Stimulated activated CD8-positive, alpha-beta memory T cell treated with anti-CD3 and anti-CD28 coated beads, Interleukin-7, amount 100 ng/mL, for 48 hours (primary cell): ENCODE data around the gene PRPSAP1.
A peak's percentile ranks its signal among the peaks of the same experiment; 100 is the strongest.

Source experiments
- DNase-seq, 2 donors: peaks; one replicate each; pipeline ENCODE4 v3.0.0-alpha.2; 2020; ENCODE audit warnings: low read depth in 1 of 2; ENCODE audit errors: extremely low read depth in 1 of 2

The PRPSAP1 gene, protein sequence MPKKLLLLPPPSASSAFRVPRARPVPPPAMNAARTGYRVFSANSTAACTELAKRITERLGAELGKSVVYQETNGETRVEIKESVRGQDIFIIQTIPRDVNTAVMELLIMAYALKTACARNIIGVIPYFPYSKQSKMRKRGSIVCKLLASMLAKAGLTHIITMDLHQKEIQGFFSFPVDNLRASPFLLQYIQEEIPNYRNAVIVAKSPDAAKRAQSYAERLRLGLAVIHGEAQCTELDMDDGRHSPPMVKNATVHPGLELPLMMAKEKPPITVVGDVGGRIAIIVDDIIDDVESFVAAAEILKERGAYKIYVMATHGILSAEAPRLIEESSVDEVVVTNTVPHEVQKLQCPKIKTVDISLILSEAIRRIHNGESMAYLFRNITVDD

DNA sequence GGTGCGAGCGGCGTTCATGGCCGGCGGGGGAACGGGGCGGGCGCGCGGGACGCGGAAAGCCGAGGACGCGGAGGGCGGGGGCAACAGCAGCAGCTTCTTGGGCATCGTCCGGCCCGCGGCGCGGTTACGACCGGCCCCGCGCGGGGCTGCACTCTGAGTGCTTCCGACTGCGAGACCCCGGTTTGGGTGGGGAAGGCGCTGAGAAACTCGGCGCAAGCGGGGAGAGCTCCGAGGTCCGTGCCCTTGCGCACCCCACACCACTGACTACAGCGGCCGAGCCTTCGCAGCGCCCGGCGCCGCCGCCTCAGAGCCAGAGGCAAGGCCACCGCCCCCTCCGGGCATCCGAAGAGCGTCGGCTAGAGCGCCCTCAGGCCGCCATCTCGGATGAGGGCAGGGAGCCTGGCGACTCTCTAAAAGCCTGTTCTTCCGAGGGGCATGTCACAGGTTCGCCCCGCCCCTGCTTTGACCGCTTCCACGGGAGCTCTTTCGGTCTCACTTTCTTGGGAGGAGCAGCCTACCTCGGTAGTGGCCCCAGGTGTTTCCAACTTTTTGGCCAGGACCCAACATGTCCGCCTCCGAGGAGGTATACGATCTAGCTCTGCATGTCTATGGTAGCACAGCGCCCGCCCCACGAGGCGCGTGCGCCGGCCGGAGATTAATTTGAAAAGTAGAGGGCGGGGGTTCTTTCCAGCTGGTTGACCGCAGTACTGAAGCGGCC lies at the start of gene PRPSAP1:
Gene PRPSAP1 (minus strand): TSS at position 318 of the 718 bp plus-strand sequence. CDS start 213 bp downstream, at position 105.
- peak; percentile 66 to 70 for DNase-seq

DNA sequence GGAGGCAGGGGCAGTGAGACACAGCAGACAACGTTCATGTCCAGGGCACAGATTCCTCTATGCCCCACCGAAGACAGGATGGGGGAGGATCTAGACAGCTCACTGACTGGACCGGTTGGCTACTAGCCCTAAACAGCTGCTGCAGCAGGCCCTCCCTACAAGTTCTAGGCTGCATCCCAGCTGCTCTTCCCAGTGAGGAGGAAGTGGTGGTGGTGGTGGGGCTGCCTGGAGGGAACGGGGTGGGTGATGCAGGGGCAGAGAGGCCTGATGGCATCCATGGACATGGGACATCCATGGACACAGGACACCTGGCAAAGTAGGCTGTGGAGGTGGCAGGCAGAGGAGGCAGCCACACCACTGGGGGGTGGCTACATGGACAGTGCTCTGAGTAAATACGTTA lies 49.0 kb upstream of the PRPSAP1 start:
- DNase-seq = no peak

DNA sequence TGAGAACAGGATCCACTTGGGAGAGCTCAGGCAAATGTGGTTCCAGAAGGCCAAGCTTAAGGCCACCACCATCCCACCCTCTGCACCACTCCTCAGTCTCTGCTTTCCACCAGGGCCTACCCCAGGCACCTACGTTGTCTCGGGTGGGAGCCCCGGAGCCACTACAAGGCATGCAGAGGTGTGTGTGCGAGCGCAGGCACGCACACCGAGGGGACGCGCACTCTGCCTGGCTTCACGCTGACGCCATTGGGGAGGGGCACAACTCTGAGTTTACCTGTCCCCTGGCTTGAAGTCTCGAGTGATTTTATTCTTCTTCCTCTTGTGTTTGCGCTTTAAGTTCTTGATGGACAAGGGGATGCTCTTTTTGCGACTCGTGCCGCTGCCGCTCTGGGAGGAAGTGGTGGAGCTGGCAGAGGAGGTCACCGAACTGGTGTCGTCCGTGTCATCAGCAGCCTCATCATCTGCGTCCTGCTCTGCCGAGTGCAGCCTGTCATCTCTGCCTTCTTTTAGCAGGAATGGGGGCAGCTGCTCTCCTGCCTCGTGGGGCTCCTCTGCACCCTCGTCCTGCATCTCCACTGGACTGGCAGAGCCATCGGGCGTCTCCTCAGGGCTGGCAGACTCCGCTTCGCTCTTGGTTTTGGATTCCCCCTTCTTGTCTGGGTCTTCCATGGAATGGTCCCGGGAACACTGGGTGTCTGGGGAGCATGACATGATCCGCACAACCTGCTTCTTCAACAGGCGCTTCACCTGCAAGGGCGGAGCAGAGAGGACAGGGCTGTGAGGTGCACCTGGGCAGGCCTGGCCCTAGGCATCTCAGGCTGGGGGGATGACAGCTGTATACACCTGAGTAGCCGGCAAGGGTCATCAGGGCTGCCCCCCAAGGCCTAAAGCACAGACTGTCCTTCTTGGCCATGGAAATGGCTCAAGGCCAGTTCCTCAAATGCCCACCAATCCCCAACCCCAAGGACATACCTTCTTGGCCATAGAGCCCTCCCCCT lies 45.8 kb upstream of the PRPSAP1 start:
- DNase-seq = no peak

DNA sequence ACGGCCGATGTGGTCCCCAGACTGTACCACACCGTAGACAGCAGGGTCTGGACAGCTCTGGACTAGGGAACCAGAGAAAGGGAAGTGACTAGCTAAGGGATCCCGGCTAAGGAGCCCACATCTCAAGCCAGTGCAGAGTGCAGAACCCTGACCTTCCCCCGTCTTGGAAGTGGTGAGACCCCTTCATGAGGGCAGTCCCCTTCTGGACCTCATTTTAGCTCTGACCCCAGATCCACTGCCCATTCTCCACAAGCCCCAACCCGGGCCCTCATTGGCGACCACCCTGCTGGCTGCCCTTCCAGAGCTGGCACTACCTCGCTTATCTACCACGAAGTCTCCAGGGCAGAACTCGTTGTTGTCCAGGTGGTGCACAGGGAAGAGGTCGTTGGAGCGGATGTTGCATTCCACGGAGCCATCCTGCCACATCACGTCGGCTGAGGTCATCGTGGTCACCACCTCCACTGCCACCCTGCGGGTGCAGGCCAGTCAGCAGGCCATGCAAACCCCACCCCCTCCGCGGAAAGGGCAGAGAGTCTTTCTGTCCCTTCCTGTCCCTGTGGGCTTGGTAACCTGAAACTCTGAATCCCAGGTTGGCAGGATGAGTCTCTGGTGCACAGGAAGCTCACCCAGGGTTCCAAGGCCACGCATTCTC lies 44.9 kb upstream of the PRPSAP1 start:
- DNase-seq = no peak

DNA sequence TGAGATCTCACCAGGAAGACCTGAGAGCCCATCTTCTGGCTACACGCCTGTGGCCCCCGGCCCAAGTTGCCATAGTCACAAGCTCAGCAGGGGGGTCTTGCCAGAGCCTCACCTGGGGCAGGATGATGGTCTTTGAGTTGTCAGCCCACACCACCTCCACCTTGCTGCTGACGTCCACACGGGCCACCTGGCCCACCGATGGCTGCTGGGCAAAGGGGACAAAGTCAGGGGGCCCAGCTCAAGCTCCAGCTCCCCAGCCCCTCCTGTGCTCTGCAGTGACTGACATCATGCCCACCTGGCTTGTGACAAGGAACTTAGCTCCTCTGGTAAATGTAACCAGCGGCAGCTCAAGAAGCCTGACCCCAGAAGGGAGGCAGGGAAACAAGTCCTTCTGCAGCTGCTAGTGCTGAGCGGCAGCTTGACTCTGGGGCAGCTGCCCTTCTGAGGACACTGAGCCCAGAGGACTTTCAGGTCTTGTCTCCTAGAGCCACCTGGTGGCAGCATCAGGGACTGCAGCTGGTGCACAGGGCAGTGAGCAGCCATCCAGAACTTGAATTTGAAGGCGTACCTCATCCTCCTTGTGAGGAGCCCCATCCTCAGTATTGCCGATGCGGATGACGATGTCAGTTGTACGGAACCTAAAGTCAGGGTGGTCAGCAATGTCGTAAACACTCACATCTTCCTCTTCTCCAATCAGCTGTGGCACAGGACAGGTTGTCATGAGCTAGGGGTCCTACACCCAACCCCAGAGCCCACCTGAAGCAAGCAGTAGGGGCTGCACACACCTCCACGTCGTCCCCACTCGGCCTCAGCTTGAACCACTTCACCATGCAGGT lies 44.2 kb upstream of the PRPSAP1 start:
- DNase-seq = peak; percentile 52 to 75

DNA sequence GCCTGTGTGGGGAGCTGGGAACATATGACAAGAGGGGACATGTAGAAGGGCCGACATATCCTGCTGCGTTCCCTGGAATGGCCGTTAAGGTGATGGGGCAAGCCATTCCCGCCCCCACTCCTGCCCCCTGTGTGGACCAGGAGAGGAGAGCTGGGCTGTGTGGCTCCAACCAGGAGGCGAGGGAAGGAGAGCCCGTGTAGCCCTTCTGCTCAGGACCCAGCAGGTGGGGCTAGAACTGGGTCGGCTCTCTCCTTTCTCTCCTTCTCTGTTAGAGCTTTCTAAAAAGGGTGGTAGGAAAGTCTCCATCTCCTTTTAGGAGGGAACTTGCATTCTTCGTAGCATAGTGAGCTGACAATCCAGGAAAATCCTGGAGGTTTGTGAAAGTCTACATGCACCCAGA lies 43.5 kb upstream of the PRPSAP1 start:
- no peak for DNase-seq

DNA sequence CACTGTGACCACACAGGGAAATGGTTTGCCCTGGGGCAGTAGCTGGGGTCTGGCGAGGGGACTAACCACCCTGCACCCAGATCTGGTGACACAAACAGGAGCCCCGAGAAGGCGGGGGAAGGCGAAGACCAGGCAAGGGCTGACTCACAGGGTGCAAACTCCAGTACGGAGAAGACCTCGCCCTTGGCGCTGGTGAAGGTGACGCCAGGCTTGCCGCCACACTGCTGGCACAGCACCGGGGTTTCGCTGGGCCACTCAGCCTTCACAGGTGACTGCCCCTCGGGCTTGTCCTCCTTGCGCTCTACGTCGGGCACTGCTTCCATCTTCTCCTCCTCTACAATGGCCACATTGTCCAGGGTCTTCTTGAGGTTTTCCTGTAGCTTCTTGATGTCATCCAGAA lies 42.3 kb upstream of the PRPSAP1 start:
- no peak for DNase-seq

DNA sequence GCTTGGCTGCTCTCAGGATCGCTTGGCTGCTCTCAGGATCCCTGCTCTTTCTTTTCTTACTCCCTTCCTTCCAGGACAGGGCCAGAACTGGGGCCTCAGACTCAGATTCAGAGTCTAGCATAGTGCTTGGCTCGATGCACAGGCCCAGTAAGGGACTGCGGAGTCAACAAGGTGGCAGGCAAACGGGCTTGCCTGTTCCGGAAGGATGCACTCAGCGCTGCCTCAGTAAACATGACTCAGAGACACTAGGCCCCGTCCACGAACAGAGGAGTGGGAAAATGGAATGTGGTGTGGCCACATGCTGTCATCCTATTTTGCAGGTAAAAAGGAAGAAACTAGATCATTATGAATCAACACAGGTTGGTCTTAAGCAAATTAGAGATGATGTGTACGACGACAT lies 40.5 kb upstream of the PRPSAP1 start:
- DNase-seq = no peak

DNA sequence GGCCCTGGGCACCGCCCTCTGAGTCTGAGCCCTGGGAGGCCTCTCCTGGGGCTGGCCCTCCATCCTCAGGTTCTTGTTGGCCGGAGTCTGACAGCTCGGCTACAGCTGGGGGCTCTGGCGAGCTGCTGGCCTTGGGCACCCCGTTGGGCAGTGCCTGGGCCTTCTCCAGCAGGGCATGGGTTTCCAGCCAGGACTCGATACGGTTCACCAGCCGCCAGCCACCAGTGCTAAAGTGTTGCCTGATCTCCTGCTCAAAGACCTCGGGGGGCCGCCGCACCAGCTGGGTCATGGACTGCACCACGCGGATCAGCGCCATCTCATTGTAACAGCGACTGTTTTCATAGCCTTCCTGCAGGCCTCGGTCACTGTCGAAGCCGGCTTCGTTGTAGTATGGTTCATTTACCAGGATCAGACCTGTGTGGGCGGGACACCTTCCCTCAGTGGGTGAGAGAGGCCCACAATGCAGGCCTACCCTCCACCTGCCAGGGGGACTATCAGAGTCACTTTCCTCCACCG lies 37.5 kb upstream of the PRPSAP1 start:
- no peak for DNase-seq

DNA sequence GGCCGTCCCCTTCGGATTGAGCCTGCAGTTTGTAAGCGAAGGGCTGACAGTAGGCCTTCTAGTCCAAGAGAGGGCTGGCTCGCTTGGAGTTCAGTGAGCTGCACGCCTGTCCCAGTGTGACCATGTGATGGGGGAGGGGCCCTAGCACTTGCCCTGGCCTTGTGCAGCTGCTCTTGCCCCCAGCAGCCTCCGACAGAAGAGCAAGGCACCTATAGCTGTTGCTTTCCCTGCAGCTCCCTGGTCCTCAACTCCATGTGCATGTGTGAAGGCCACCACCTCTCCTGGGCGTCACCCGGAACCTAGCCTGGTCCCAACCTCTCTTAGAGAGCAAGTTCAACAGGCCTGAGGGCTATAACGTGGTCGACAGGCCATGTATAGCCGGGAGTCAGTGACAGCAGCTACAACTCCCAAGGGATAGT lies 36.3 kb upstream of the PRPSAP1 start:
- DNase-seq = no peak

DNA sequence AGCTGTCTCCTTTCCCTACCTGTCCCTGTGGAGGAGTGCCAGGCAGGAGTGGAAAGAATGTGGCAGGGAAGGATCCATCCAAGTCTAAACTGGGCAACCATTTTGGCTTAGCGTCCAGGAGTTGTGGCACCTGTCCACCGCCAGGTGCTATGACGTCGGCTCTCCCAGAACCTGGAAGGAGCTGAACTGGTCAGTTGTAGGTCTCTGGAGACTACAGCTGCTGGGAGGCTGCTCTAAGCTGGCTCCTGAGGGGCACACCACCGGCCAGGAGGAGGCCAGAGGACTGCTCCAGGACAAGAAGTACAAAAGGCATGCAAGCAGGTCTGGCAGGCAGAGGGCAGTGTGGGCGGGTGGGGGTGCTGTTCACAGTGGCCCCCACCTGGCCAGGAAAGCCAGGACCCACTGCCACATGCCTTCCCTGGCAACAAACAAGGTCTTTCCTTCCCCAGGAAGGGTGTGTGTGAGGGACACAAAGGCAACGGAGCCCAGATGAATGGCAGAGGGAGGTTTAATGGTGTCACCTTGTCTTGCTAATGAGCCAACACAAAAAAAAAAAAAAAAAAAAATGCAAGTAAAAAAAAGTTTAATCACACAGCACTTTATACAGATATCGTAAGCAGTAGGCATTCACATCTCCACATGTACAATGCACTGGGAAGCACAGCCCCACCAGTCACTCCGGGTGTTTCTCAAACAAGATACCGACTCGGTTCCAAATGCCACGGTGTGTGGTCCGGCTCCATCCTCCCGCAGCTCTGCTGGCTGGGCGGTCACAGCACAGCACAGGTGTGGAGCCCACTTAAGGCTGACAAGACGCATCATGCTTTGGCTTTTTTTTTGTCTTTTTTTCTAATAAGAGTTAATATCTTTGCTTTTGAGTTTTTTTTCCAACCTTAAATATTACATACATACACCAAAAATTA lies 35.5 kb upstream of the PRPSAP1 start:
- no peak for DNase-seq

DNA sequence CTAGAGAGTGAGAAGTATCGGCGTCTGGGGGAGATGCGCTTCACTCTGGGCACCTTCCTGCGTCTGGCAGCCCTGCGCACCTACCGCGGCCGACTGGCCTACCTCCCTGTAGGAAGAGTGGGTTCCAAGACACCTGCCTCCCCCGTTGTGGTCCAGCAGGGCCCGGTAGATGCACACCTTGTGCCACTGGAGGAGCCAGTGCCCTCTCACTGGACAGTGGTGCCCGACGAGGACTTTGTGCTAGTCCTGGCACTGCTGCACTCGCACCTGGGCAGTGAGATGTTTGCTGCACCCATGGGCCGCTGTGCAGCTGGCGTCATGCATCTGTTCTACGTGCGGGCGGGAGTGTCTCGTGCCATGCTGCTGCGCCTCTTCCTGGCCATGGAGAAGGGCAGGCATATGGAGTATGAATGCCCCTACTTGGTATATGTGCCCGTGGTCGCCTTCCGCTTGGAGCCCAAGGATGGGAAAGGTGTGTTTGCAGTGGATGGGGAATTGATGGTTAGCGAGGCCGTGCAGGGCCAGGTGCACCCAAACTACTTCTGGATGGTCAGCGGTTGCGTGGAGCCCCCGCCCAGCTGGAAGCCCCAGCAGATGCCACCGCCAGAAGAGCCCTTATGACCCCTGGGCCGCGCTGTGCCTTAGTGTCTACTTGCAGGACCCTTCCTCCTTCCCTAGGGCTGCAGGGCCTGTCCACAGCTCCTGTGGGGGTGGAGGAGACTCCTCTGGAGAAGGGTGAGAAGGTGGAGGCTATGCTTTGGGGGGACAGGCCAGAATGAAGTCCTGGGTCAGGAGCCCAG lies 33.5 kb upstream of the PRPSAP1 start:
- no peak for DNase-seq

DNA sequence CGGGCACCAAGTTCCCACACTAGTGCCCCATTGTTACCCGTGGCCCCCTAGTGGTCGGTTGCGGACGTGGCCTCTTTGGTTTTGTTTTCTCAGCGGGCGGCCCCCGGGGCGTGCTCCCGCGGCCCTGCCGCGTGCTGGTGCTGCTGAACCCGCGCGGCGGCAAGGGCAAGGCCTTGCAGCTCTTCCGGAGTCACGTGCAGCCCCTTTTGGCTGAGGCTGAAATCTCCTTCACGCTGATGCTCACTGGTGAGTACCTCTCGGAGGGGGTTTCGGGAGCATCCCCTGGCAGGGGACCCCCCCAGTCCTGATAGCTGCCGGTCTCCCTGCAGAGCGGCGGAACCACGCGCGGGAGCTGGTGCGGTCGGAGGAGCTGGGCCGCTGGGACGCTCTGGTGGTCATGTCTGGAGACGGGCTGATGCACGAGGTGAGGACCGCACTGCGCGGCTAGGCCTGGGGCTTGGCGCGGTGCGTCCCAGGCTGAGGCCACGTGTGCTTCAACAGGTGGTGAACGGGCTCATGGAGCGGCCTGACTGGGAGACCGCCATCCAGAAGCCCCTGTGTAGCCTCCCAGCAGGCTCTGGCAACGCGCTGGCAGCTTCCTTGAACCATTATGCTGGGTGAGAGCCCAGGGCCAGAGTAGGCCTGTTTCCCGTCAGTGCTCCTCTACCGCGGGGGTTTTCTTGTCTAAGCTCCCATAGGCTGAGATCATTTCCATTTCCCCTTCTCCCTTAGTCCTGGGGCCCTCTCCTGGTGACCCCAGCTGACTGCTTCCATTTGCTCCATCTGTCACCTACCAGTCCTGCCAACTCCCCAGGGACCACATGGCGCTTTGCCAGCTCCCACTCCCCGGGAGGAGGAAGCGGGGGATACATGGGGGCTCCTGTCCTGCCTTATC lies 32.4 kb upstream of the PRPSAP1 start:
- peak; percentile 65 to 78 for DNase-seq

DNA sequence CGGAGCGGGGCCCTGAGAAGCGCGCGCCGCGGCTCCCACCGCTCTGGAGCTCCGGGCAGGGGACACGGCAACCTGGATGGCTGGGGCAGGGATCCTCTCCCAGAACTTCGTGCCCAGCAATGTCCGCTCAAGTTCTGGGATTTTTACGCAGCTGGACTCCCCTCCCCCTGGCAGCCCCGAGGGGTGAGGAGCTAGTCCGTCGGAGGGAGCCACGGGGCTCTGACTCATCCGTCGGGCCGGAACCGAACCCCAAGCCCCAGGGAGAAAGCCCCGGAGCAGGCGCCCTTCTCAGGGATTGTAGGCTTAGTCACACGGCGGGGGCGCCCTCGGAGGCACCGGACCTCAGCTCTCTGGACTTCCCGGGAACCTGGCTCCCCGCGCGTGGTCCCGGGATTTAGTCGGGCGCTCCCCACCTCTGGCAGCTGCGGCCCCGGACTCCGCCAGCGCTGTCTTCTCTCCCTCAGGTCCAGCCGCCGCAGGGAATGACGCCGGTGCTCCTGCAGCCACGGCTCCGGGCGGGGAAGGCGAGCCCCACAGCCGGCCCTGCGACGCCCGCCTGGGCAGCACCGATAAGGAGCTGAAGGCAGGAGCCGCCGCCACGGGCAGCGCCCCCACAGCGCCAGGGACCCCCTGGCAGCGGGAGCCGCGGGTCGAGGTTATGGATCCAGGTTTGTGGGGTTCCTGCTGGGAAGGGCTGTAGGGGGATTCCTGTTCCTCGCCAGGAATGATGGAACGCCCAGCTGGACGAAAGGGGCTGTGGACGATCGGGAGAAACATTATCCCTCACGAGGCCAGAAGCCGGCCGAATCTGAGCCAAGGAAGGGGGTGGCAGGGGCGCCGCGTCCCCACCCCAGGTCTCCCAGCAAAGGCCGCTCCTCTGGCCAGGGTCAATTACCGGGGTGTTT lies 31.5 kb upstream of the PRPSAP1 start:
- peak; percentile 9 to 18 for DNase-seq

DNA sequence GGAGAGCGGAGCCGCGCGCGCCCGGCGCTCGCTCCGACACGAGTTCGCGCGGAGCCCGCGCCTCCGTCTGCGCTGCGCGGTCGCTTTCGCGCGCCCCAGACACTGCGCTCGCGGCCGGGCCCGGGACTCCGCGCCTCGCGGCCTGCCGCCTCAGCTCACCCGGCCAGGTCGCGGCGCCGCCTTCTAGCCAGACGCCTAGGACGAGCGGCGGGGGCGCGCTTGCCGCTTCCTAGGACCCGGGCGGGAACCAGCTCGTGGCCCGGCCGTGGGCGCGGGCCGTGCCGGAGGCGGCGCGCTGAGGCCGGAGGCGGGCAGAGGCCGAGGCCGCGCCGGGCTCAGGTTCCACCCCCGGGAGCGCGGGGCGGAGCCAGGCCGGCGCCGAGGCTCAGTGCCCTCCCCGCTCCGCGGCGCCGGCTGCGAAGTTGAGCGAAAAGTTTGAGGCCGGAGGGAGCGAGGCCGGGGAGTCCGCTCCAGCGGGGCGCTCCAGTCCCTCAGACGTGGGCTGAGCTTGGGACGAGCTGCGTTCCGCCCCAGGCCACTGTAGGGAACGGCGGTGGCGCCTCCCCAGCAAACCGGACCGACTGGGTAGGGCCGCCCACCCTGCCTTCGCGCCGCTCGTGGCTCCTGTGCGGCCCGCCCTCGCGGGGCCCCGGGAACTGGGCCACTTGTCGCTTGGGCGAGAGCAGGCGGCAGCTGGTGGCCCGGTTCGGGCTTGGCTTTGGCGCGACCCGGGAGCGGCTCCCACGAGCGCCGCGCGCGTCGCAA lies 30.7 kb upstream of the PRPSAP1 start, which contains the start of gene SPHK1:
Gene SPHK1 (plus strand): TSS at position 388 of the 765 bp plus-strand sequence. CDS start 1,036 bp downstream, outside the sequence.
- peak; percentile 47 to 55 for DNase-seq
